Lung (tissue), 12 donors: ENCODE results near the gene KCNE3. TPM values are rescaled to one million over a fixed set of nuclear protein-coding genes. Genes with fewer than 3 reads are reported as not detected.

Experiments
- ATAC-seq: fragments of 200-7000 bp; cut with Tn5 transposase; one replicate; pipeline ENCODE4 v1.9.1; 2020; ENCODE audit warnings: moderate number of reproducible peaks; ENCODE audit not compliant: insufficient read depth, low FRiP score
- DNase-seq, 3 donors: peaks; one replicate each; pipeline ENCODE4 v3.0.0-alpha.2; 2013 to 2017
- H3K27ac ChIP-seq, 2 donors: one replicate each; pipeline ENCODE4 v1.5.1; 2013; ENCODE audit warnings: mild to moderate bottlenecking in 2 of 2, moderate library complexity in 2 of 2, control low read depth in 1 of 2, inconsistent platforms in 1 of 2, low read depth in 1 of 2, low read length in 1 of 2
- H3K27me3 ChIP-seq, 3 donors: one replicate each; pipeline ENCODE4 v1.5.1; 2013; ENCODE audit warnings: low read length in 2 of 3; ENCODE audit not compliant: control insufficient read depth in 3 of 3, insufficient read depth in 3 of 3
- H3K36me3 ChIP-seq, 4 donors: one replicate each; pipeline ENCODE4 v1.5.1; 2013; ENCODE audit warnings: low read length in 4 of 4, mild to moderate bottlenecking in 1 of 4, moderate library complexity in 1 of 4; ENCODE audit not compliant: control insufficient read depth in 4 of 4, insufficient read depth in 4 of 4
- H3K4me1 ChIP-seq, 5 donors: one replicate each; pipeline ENCODE4 v1.5.1; 2013; ENCODE audit warnings: low read length in 5 of 5, mild to moderate bottlenecking in 2 of 5, moderate library complexity in 1 of 5; ENCODE audit not compliant: control insufficient read depth in 5 of 5, insufficient read depth in 5 of 5
- H3K4me3 ChIP-seq: one replicate; pipeline ENCODE4 v1.5.1; 2013; ENCODE audit warnings: mild to moderate bottlenecking, control low read depth, moderate library complexity
- H3K9ac ChIP-seq, 2 donors: one replicate each; pipeline ENCODE4 v1.5.1; 2013; ENCODE audit warnings: low read length in 2 of 2, control low read depth in 1 of 2; ENCODE audit not compliant: insufficient read depth in 1 of 2
- H3K9me3 ChIP-seq, 4 donors: one replicate each; pipeline ENCODE4 v1.5.1; 2013; ENCODE audit warnings: low read length in 3 of 4, mild to moderate bottlenecking in 1 of 4, moderate library complexity in 1 of 4; ENCODE audit not compliant: control insufficient read depth in 4 of 4, insufficient read depth in 3 of 4
- WGBS, 2 donors: extraction: QIAGEN DNeasy Blood & Tissue Kit; methylation state at CpG; one replicate each; pipeline ENCODE4 v1.1.7; 2013; 5-methylcytosine and 5-hydroxymethylcytosine counted together
- polyA plus RNA-seq, 2 donors: library from polyadenylated mRNA; stranded (reverse); fragments of 200-250 nt; gene quantifications; one replicate each; pipeline ENCODE4 v1.2.1, GENCODE V29; 2013
- total RNA-seq, 2 donors: library from RNA; depleted of rRNA in 1 of 2; stranded (reverse); fragments of >200 nt in 1 of 2; gene quantifications; one replicate each; pipeline ENCODE4 v1.2.1, GENCODE V29; 2014 to 2021
- TF ChIP-seq, protein P1 (sequence below): IDR thresholded peaks from 2 replicates; pipeline ENCODE4 v1.5.1; 2012; ENCODE audit warnings: mild to moderate bottlenecking; ENCODE audit errors: control extremely low read depth, extremely low read depth
- donor health status: control.
- donor health status: control.
- donor health status: Bipolar disorder and iron deficiency.
- donor health status: healthy.
- donor health status: DM: yes; HTN: yes; CAD: no.

Gene KCNE3
- total and polyA plus RNA-seq, 4 donors = 10.8 to 19.8 (median 14.4) TPM

DNA sequence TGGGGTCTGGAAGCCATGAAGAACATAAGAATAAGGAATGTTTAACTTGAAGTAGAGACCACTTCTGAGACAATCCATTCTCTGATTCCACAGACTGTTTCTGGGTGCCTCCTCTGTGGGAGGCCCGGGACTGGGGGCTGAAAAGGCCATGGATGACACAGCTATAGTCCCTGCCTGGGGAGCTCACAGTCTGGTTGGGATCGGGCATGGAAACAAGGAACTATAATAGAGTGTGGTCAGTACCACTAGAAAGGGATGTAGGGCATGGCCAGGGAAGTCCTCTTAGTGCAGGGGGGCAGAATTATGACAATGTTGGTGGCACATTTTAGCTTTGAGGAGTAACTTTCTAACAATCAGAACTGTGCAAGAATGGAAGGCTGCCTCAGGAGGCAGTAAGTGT, 9.2 kb upstream of the KCNE3 start:
- Histone ChIP-seq H3K9ac (no peak overlapping the region), H3K4me1 (peaks cover 0 to 7% (median 0%) of the 10 kb centered on the region in 5 donors), H3K27ac (no peak overlapping the region), H3K36me3 (no peaks in the 10 kb centered on the region), H3K4me3 (no peak overlapping the region), H3K9me3 (no peaks in the 10 kb centered on the region), H3K27me3 (no peaks in the 10 kb centered on the region)
- no peak for ATAC-seq
- 77 to 83% methylated on average over 2 of the region's 2 CpGs for WGBS, 2 donors
- DNase-seq = no peak
- TF ChIP-seq, protein P1, sequence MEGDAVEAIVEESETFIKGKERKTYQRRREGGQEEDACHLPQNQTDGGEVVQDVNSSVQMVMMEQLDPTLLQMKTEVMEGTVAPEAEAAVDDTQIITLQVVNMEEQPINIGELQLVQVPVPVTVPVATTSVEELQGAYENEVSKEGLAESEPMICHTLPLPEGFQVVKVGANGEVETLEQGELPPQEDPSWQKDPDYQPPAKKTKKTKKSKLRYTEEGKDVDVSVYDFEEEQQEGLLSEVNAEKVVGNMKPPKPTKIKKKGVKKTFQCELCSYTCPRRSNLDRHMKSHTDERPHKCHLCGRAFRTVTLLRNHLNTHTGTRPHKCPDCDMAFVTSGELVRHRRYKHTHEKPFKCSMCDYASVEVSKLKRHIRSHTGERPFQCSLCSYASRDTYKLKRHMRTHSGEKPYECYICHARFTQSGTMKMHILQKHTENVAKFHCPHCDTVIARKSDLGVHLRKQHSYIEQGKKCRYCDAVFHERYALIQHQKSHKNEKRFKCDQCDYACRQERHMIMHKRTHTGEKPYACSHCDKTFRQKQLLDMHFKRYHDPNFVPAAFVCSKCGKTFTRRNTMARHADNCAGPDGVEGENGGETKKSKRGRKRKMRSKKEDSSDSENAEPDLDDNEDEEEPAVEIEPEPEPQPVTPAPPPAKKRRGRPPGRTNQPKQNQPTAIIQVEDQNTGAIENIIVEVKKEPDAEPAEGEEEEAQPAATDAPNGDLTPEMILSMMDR = no peak

DNA sequence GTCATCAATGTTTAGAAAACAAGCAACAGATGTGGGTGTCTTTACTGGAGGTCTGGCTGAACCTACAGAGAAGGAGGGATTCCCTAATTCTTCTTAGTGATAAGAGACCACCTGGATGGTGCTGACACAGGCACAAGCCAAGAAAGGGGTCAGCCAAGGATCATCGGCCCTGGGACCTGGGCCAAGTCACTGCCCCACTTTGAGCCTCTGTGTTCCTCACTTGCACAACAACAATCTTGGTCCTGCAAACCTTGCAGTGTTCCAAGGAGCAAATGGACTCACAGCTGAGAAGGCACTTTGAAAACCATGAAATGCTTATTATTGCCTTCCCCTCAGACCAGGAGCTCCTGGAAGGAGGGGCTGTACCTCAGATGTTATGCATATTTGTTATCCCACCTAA, 7.0 kb upstream of the KCNE3 start:
- no peaks in the 10 kb centered on the region for H3K9me3 ChIP-seq
- no peak overlapping the region for H3K9ac ChIP-seq
- no peaks in the 10 kb centered on the region for H3K27me3 ChIP-seq
- TF ChIP-seq, protein P1 = no peak
- H3K4me1 ChIP-seq = peaks cover 0 to 7% (median 0%) of the 10 kb centered on the region in 5 donors
- 31 to 39% methylated on average over 1 of the region's 1 CpG for WGBS, 2 donors
- H3K27ac ChIP-seq = no peak overlapping the region
- no peak for ATAC-seq
- peak in 2 of 3 donors; percentile 43 to 49 for DNase-seq
- no peaks in the 10 kb centered on the region for H3K36me3 ChIP-seq
- H3K4me3 ChIP-seq = no peak overlapping the region

DNA sequence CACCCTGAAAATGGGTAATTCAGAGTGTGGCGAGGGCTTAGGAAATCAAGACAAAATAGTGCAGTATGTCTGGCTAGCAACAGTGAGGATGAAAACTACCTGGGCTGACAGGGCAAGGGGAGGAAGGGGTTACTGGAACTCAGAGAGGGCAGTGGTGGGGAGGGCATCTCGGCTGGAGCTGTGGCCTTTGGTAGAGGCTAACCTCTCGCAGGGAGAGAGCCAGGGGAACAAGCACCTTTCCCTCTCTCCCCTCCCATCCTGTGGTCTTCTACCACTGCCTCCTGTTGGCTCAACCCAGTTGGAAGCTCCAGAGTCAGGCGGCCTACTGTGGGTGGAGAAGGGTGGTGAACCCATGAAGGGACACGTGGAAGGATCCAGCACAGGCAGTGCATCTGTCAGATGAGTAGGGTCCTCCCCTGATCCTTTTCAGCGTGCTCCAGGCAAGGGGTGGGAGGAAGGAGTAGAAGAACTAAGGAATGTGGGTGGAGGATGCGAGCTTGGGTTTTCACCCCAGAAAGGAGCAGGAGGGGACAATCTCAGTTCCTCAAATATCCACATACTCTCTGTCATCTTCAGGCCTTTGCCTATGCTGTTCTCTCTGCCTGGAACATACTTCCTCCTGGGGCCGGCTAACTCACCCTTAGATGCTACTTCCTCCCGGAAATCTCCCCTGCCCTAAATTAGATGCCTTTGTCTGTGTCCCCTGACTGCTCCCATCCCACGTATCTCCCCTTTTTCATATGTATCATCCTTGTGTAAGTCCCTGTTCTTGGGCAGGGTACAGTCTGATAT, 6.2 kb upstream of the KCNE3 start:
- no peak overlapping the region for H3K9ac ChIP-seq
- ATAC-seq = peak; percentile 77
- H3K4me1 ChIP-seq = peaks cover 0 to 7% (median 0%) of the 10 kb centered on the region in 5 donors
- H3K27ac ChIP-seq = no peak overlapping the region
- no peaks in the 10 kb centered on the region for H3K36me3 ChIP-seq
- H3K9me3 ChIP-seq = no peaks in the 10 kb centered on the region
- 68 to 73% methylated on average over 10 of the region's 10 CpGs for WGBS, 2 donors
- no peaks in the 10 kb centered on the region for H3K27me3 ChIP-seq
- DNase-seq = no peak
- H3K4me3 ChIP-seq = no peak overlapping the region
- TF ChIP-seq, protein P1 = no peak
